Measurements from ENCODE around the gene CCDC158. TPM values are rescaled to one million over a fixed set of nuclear protein-coding genes. Genes with fewer than 3 reads are reported as not detected.
"Not testable (repeated sequence)": the region's sequence is repeated elsewhere in the genome, so short reads cannot be mapped to it uniquely, and the experiment has no call there.

The CCDC158 gene
- polyA plus RNA-seq, 2 of the 4 experiments (the other 2 are of a cell fraction): 0.06 TPM; not detected in 1

DNA sequence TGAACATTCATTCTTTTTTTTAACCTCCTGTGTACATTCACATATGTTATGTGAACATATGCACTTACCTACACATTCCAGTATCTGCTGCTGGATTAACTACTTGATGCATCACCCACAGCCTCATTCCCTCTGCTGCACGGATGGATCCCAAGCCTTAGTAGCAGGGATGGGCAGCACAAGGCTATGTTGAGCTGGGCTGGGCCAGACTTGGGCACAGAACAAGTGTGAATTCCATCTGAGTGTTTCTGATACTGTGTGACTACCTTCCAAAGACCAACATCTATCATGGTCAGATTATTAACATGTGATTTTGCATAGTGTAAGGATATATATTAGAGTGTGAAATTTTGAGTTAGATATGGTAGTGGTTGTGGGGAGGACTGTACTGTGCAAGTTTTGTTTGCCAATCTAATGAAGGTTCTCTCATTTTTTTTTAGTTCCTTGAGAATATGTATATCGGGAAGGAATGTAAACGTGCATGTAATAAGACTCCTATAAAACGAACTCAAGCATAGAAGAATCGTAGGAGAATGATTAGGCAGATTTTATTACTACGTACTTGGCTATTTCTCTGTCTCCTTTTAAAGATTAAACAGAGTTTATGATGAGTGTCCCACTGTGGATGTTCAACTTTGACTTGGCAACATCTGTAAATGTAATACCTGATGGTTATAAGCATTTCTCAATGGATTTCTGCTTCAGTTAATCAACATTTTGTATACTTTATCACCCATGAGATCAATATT lies 137.8 kb downstream of the CCDC158 start:
- FAIRE-seq: no peak
- peaks cover 22% of the 10 kb centered on the region for H3K4me1 ChIP-seq
- H3K4me3 ChIP-seq: no peak overlapping the region
- ATAC-seq: no peak
- WGBS (ENCODE audit: missing lambda C conversion rate): 42% methylated on average over 6 of the region's 6 CpGs
- H3K27ac ChIP-seq: no peak overlapping the region
- H3K4me2 ChIP-seq: no peak overlapping the region
- POLR2A ChIA-PET: no interaction called here
- peaks cover 3% of the 10 kb centered on the region; the same call in 1 of the 3 replicates for H3K9me3 ChIP-seq
- no peak for TF ChIP-seq CBX8 (IDR thresholded peaks at IDR 0.05)
- TF ChIP-seq, protein P1, sequence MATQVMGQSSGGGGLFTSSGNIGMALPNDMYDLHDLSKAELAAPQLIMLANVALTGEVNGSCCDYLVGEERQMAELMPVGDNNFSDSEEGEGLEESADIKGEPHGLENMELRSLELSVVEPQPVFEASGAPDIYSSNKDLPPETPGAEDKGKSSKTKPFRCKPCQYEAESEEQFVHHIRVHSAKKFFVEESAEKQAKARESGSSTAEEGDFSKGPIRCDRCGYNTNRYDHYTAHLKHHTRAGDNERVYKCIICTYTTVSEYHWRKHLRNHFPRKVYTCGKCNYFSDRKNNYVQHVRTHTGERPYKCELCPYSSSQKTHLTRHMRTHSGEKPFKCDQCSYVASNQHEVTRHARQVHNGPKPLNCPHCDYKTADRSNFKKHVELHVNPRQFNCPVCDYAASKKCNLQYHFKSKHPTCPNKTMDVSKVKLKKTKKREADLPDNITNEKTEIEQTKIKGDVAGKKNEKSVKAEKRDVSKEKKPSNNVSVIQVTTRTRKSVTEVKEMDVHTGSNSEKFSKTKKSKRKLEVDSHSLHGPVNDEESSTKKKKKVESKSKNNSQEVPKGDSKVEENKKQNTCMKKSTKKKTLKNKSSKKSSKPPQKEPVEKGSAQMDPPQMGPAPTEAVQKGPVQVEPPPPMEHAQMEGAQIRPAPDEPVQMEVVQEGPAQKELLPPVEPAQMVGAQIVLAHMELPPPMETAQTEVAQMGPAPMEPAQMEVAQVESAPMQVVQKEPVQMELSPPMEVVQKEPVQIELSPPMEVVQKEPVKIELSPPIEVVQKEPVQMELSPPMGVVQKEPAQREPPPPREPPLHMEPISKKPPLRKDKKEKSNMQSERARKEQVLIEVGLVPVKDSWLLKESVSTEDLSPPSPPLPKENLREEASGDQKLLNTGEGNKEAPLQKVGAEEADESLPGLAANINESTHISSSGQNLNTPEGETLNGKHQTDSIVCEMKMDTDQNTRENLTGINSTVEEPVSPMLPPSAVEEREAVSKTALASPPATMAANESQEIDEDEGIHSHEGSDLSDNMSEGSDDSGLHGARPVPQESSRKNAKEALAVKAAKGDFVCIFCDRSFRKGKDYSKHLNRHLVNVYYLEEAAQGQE (IDR thresholded peaks at IDR 0.05): no peak
- no peak for TF ChIP-seq PHF8 (IDR thresholded peaks at IDR 0.05; ENCODE audit: borderline replicate concordance, low read depth)
- no peak for TF ChIP-seq JUN (IDR thresholded peaks at IDR 0.05)
- no peak for TF ChIP-seq RAD21 (conservative IDR thresholded peaks at IDR 0.05 in 1 of 2, IDR thresholded peaks at IDR 0.05 in 1 of 2)
- TF ChIP-seq ESRRA (IDR thresholded peaks at IDR 0.05; ENCODE audit: borderline replicate concordance, low read length): no peak
- TF ChIP-seq TP53 (CRISPR knock-in tag; IDR thresholded peaks at IDR 0.05): no peak
- TF ChIP-seq NFE2L2 (conservative IDR thresholded peaks at IDR 0.05; ENCODE audit: low read length): no peak
- no peak for TF ChIP-seq HES2 (IDR thresholded peaks at IDR 0.05)
- CTCF ChIA-PET: no interaction called here
- DNase-seq (ENCODE audit: low read depth in 1 of 2, low spot score in 1 of 2): no peak

- WGBS (ENCODE audit: missing lambda C conversion rate): 67% methylated on average over 6 of the region's 6 CpGs
- H3K4me1 ChIP-seq: peaks cover 29% of the 10 kb centered on the region
- H3K9me3 ChIP-seq; H3K4me2 ChIP-seq; H3K27ac ChIP-seq; DNase-seq (ENCODE audit: low read depth in 1 of 2, low spot score in 1 of 2); ATAC-seq; POLR2A ChIA-PET; H3K4me3 ChIP-seq; FAIRE-seq: not testable (repeated sequence)
- CTCF ChIA-PET: interaction anchor here (1.3 kb wide), 1 partner anchor 25 kb away, joined by 6 read pairs; the partner anchor contains the start of gene STBD1
Observed at GRCh38 chr4:76281594-76281993, 139.3 kb downstream of the CCDC158 start.

- H3K4me3 ChIP-seq: no peak overlapping the region
- POLR2A ChIA-PET: no interaction called here
- H3K9me3 ChIP-seq: no peaks in the 10 kb centered on the region
- peaks cover 29% of the 10 kb centered on the region for H3K4me1 ChIP-seq
- DNase-seq (ENCODE audit: low read depth in 1 of 2, low spot score in 1 of 2): no peak
- 44% methylated on average over 4 of the region's 6 CpGs for WGBS (ENCODE audit: missing lambda C conversion rate)
- CTCF ChIA-PET: interaction anchor here (1.2 to 1.3 kb wide), 2 partner anchors 20 to 26 kb away, joined by 3 to 6 read pairs; partner anchors contain the start of gene STBD1
- no peak; a peak in 2 of 6 replicates for ATAC-seq
- 0 out of 3 replicates have a peak overlapping the region, but pooled peaks have one; percentile 28 for H3K4me2 ChIP-seq
- no peak for FAIRE-seq
- no peak overlapping the region; a peak in 1 of 6 replicates for H3K27ac ChIP-seq
- TF ChIP-seq EP300 (IDR thresholded peaks at IDR 0.05): no peak
- TF ChIP-seq, protein P1 (IDR thresholded peaks at IDR 0.05): no peak
- no peak for TF ChIP-seq EHMT2 (IDR thresholded peaks at IDR 0.05; ENCODE audit: low read depth)
- TF ChIP-seq HES2 (IDR thresholded peaks at IDR 0.05): no peak
- no peak for TF ChIP-seq EHF (CRISPR knock-in tag; IDR thresholded peaks at IDR 0.05)
- no peak for TF ChIP-seq GATA3 (IDR thresholded peaks at IDR 0.05; ENCODE audit: borderline replicate concordance)
- TF ChIP-seq ZSCAN20 (CRISPR knock-in tag; IDR thresholded peaks at IDR 0.05): no peak
- no peak for TF ChIP-seq HOXB5 (CRISPR knock-in tag; IDR thresholded peaks at IDR 0.05)
- TF ChIP-seq CHD4 (IDR thresholded peaks at IDR 0.05; ENCODE audit: borderline replicate concordance): no peak
- TF ChIP-seq MAZ (IDR thresholded peaks at IDR 0.05; ENCODE audit: borderline replicate concordance, low read depth, low read length): no peak
- TF ChIP-seq, protein P2, sequence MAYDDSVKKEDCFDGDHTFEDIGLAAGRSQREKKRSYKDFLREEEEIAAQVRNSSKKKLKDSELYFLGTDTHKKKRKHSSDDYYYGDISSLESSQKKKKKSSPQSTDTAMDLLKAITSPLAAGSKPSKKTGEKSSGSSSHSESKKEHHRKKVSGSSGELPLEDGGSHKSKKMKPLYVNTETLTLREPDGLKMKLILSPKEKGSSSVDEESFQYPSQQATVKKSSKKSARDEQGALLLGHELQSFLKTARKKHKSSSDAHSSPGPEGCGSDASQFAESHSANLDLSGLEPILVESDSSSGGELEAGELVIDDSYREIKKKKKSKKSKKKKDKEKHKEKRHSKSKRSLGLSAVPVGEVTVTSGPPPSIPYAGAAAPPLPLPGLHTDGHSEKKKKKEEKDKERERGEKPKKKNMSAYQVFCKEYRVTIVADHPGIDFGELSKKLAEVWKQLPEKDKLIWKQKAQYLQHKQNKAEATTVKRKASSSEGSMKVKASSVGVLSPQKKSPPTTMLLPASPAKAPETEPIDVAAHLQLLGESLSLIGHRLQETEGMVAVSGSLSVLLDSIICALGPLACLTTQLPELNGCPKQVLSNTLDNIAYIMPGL (CRISPR knock-in tag; IDR thresholded peaks at IDR 0.05; ENCODE audit: borderline replicate concordance): no peak
- no peak for TF ChIP-seq CEBPB (IDR thresholded peaks at IDR 0.05)
- no peak for TF ChIP-seq KDM5A (IDR thresholded peaks at IDR 0.05)
Observed at GRCh38 chr4:76280488-76281441, 140.2 kb downstream of the CCDC158 start.

All from A549 (cell line).